CD4-positive, alpha-beta T cell (primary cell): ENCODE data around the gene ITFG2. TPM values are rescaled to one million over a fixed set of nuclear protein-coding genes. Genes with fewer than 3 reads are reported as not detected.

Experiments used
- ATAC-seq: fragments of 200-7000 bp; cut with Tn5 transposase; one replicate; pipeline ENCODE4 v1.10.0; 2022; ENCODE audit warnings: mild to moderate bottlenecking; ENCODE audit not compliant: poor library complexity
- CTCF ChIA-PET: fragments of 350-600 bp; sonication (Branson Sonifier 250); formaldehyde crosslinking; loops from one replicate; lab custom pipeline; 2021; ENCODE audit warnings: antibody characterized with exemption, inconsistent platforms; lab: Charles Lee
- POLR2A ChIA-PET: fragments of 350-600 bp; sonication (Branson Sonifier 250); formaldehyde crosslinking; loops from one replicate; lab custom pipeline; 2021; ENCODE audit warnings: antibody characterized with exemption, inconsistent platforms; lab: Charles Lee
- DNase-seq, 14 experiments: peaks; one replicate each; pipeline ENCODE4 v3.0.0-alpha.2; 2013 to 2020; ENCODE audit warnings: mixed read lengths in 2 of 14
- H3K27ac ChIP-seq, 2 donors: one replicate each; pipeline versions ENCODE4 v1.5.1 to v1.7.0; 2013; ENCODE audit warnings: low read length in 2 of 2, low read depth in 1 of 2, mild to moderate bottlenecking in 1 of 2
- H3K27me3 ChIP-seq, 2 experiments: 1 replicate in 1 of 2; 2 replicates in 1 of 2; pipeline versions ENCODE4 v1.6.1 to v1.7.0; 2013; ENCODE audit warnings: low read length in 2 of 2, control low read depth in 1 of 2, mild to moderate bottlenecking in 1 of 2, moderate library complexity in 1 of 2; ENCODE audit not compliant: insufficient read depth in 2 of 2, control insufficient read depth in 1 of 2
- H3K36me3 ChIP-seq: one replicate; pipeline ENCODE4 v1.6.1; 2013; ENCODE audit warnings: low read length, control low read depth; ENCODE audit not compliant: insufficient read depth
- H3K4me1 ChIP-seq: one replicate; pipeline ENCODE4 v1.6.1; 2013; ENCODE audit warnings: low read length, control low read depth; ENCODE audit not compliant: insufficient read depth
- H3K4me3 ChIP-seq: one replicate; pipeline ENCODE4 v1.5.1; 2013; ENCODE audit warnings: mild to moderate bottlenecking, low read length, moderate library complexity
- H3K9me3 ChIP-seq, 2 experiments: 1 replicate in 1 of 2; 2 replicates in 1 of 2; pipeline versions ENCODE4 v1.6.1 to v1.7.0; 2013; ENCODE audit warnings: low read length in 2 of 2, mild to moderate bottlenecking in 2 of 2, control low read depth in 1 of 2, moderate library complexity in 1 of 2; ENCODE audit not compliant: control insufficient read depth in 1 of 2, insufficient read depth in 1 of 2
- H3K27ac Mint-ChIP-seq: one replicate; pipeline ENCODE4 v1.8.0; 2020; ENCODE audit warnings: mixed read lengths
- H3K27me3 Mint-ChIP-seq: one replicate; pipeline ENCODE4 v1.8.0; 2021; ENCODE audit warnings: mixed read lengths
- H3K36me3 Mint-ChIP-seq: one replicate; pipeline ENCODE4 v1.8.0; 2021; ENCODE audit warnings: low read depth, mixed read lengths
- H3K4me1 Mint-ChIP-seq: one replicate; pipeline ENCODE4 v1.8.0; 2021; ENCODE audit warnings: low read depth, mixed read lengths
- H3K4me3 Mint-ChIP-seq: one replicate; pipeline ENCODE4 v1.8.0; 2020; ENCODE audit warnings: mild to moderate bottlenecking, mixed read lengths
- H3K9me3 Mint-ChIP-seq: one replicate; pipeline ENCODE4 v1.8.0; 2020; ENCODE audit warnings: mixed read lengths
- CTCF ChIP-seq: fragments of 200-600 bp; IDR thresholded peaks from one replicate; pipeline ENCODE4 v1.8.0; 2022; ENCODE audit warnings: antibody characterized with exemption, mild to moderate bottlenecking
- intact Hi-C, 2 experiments: fragments of 100-400 bp; cut with DNase I in 1 of 2; cut with micrococcal nuclease in 1 of 2; formaldehyde crosslinking; loops; one replicate each; pipeline versions ENCODE4 v1.15.1 to v1.9.0; 2023 to 2025; cut with DNase I, micrococcal nuclease
- total RNA-seq, 174 experiments: library from RNA in 2 of 174; stranded (reverse) in 2 of 174; gene quantifications; one replicate each; pipeline ENCODE4 v1.2.3 and lab custom pipeline; 2021 to 2026

Gene ITFG2
- total RNA-seq, 2 experiments from 2014 or later, result 61.3 to 68.5 TPM

GRCh38 chr12:2803635-2804392 is 8.7 kb upstream of the ITFG2 start:
- no peak overlapping the region for H3K27ac ChIP-seq
- ATAC-seq, result no peak
- Mint-ChIP-seq H3K9me3 (no peaks in the 10 kb centered on the region), H3K36me3 (peaks cover 77% of the 10 kb centered on the region), H3K27ac (no peak overlapping the region), H3K4me1 (peaks cover 1% of the 10 kb centered on the region), H3K27me3 (no peaks in the 10 kb centered on the region), H3K4me3 (no peak overlapping the region)
- CTCF ChIA-PET, result no interaction called here
- H3K36me3 ChIP-seq, result peaks cover 56% of the 10 kb centered on the region
- no peaks in the 10 kb centered on the region for H3K27me3 ChIP-seq
- TF ChIP-seq CTCF, result no peak
- no peak overlapping the region for H3K4me3 ChIP-seq
- POLR2A ChIA-PET, result interaction anchor here (1.7 kb wide), 1 partner anchor 8 kb away, joined by 5 read pairs; no protein-coding TSS in a partner anchor
- no peaks in the 10 kb centered on the region for H3K4me1 ChIP-seq
- intact Hi-C loops, result loop anchor here in 1 of 2 experiments (10.0 kb wide), 1 partner anchor 1841 kb away; the partner anchor contains the start of genes AKAP3 and NDUFA9
- DNase-seq, result no peak
- no peaks in the 10 kb centered on the region for H3K9me3 ChIP-seq

- Mint-ChIP-seq H3K4me3 (no peak overlapping the region), H3K27ac (no peak overlapping the region), H3K4me1 (no peaks in the 10 kb centered on the region)
Observed at GRCh38 chr12:2804393-2805142, 7.9 kb upstream of the ITFG2 start.

More at GRCh38 chr12:2804393-2805142, 7.9 kb upstream of the ITFG2 start:
- H3K4me1 ChIP-seq, result no peaks in the 10 kb centered on the region
- TF ChIP-seq CTCF, result no peak
- CTCF ChIA-PET, result no interaction called here
- ATAC-seq (no peak), DNase-seq (no peak)
- no peaks in the 10 kb centered on the region for H3K9me3 ChIP-seq
- H3K27me3 ChIP-seq, result no peaks in the 10 kb centered on the region
- H3K27ac ChIP-seq, result no peak overlapping the region
- POLR2A ChIA-PET, result interaction anchor here (1.7 kb wide), 1 partner anchor 8 kb away, joined by 5 read pairs; no protein-coding TSS in a partner anchor
- intact Hi-C loops, result loop anchor here in 1 of 2 experiments (10.0 kb wide), 1 partner anchor 1840 kb away; the partner anchor contains the start of genes AKAP3 and NDUFA9
- H3K4me3 ChIP-seq, result no peak overlapping the region
- Mint-ChIP-seq H3K27me3 (no peaks in the 10 kb centered on the region), H3K36me3 (peaks cover 70% of the 10 kb centered on the region), H3K9me3 (no peaks in the 10 kb centered on the region)
- peaks cover 48% of the 10 kb centered on the region for H3K36me3 ChIP-seq
